Measurements from ENCODE around the gene ITGB1. TPM values are rescaled to one million over a fixed set of nuclear protein-coding genes. Genes with fewer than 3 reads are reported as not detected.

Gene ITGB1
- total RNA-seq, 1 experiment from 2014 or later: 223 TPM

GRCh38 chr10:32854435-32854834, 103.6 kb downstream of the ITGB1 start:
- no peak overlapping the region for H2BK15ac ChIP-seq (ENCODE audit: low read depth, low read length)
- Mint-ChIP-seq H3K36me3 (ENCODE audit: insufficient read depth in 1 of 3, low read depth in 3 of 3) (no peaks in the 10 kb centered on the region), H3K27ac (no peak overlapping the region), H3K4me1 (no peaks in the 10 kb centered on the region), H3K4me3 (no peak overlapping the region), H3K27me3 (ENCODE audit: low read depth) (peaks cover 4% of the 10 kb centered on the region), H3K9me3 (no peaks in the 10 kb centered on the region)
- no peaks in the 10 kb centered on the region for H3K4me1 ChIP-seq (ENCODE audit: insufficient read depth, low read length)
- TF ChIP-seq CTCF (conservative IDR thresholded peaks at IDR 0.05): no peak
- no peak overlapping the region for H4K5ac ChIP-seq (ENCODE audit: insufficient read length, low read depth, low read length)
- H3K14ac ChIP-seq (ENCODE audit: insufficient read depth, low read length): no peak overlapping the region
- H2AK5ac ChIP-seq (ENCODE audit: insufficient read length, low read length): no peak overlapping the region
- no peaks in the 10 kb centered on the region for H3K27me3 ChIP-seq (ENCODE audit: insufficient read depth, low read length)
- H3K79me1 ChIP-seq (ENCODE audit: insufficient read depth, low read depth, low read length, poor library complexity, severe bottlenecking): no peaks in the 10 kb centered on the region
- no peak overlapping the region for H3K9ac ChIP-seq (ENCODE audit: extremely low read depth, insufficient read length, low read length)
- H3K56ac ChIP-seq (ENCODE audit: insufficient read length, low read depth, low read length): no peak overlapping the region
- no peaks in the 10 kb centered on the region for H4K20me1 ChIP-seq (ENCODE audit: control insufficient read depth, insufficient read depth, insufficient read length)
- no peak overlapping the region for H2AFZ ChIP-seq (ENCODE audit: low read length)
- H2BK5ac ChIP-seq (ENCODE audit: insufficient read length, low read length): no peak overlapping the region
- H3K23me2 ChIP-seq (ENCODE audit: insufficient read length, low read depth, low read length, poor library complexity, severe bottlenecking): no peaks in the 10 kb centered on the region
- H3K18ac ChIP-seq (ENCODE audit: insufficient read length, low read depth, low read length): no peak overlapping the region
- H3K23ac ChIP-seq (ENCODE audit: insufficient read length, low read depth, low read length): no peak overlapping the region
- no peak overlapping the region for H4K91ac ChIP-seq (ENCODE audit: insufficient read length, low read depth, low read length)
- no peak overlapping the region for H2BK12ac ChIP-seq (ENCODE audit: insufficient read length, low read depth, low read length)
- no peaks in the 10 kb centered on the region for H3K9me3 ChIP-seq (ENCODE audit: control insufficient read depth, low read depth, low read length)
- no peak for DNase-seq
- H3T11ph ChIP-seq (ENCODE audit: low read length): no peak overlapping the region
- H3K27ac ChIP-seq (ENCODE audit: insufficient read length, low read depth, low read length): no peak overlapping the region
- H2BK120ac ChIP-seq (ENCODE audit: low read depth, low read length, poor library complexity, severe bottlenecking): no peak overlapping the region
- H3K4me2 ChIP-seq (ENCODE audit: insufficient read depth, insufficient read length, low read length): no peak overlapping the region
- no peak overlapping the region for H4K8ac ChIP-seq (replicated peaks; ENCODE audit: insufficient read length, low read depth, low read length)
- H2BK20ac ChIP-seq (ENCODE audit: low read depth, low read length, poor library complexity, severe bottlenecking): no peak overlapping the region
- H3K4ac ChIP-seq (ENCODE audit: low read depth, low read length): no peak overlapping the region
- no CpG with 5 or more reads among the region's 2 CpGs for WGBS (ENCODE audit: extremely low coverage, insufficient read length, low lambda C conversion rate)
- H3K79me2 ChIP-seq (ENCODE audit: insufficient read depth, low read length): no peaks in the 10 kb centered on the region

All from H9 (cell line).